Measurements from ENCODE around the gene TSLP. TPM values are rescaled to one million over a fixed set of nuclear protein-coding genes. Genes with fewer than 3 reads are reported as not detected.
A peak's percentile ranks its signal among the peaks of the same experiment; 100 is the strongest.

TSLP gene
- total RNA-seq, 2 experiments from 2014 or later = 0.65 to 1.0 TPM

DNA sequence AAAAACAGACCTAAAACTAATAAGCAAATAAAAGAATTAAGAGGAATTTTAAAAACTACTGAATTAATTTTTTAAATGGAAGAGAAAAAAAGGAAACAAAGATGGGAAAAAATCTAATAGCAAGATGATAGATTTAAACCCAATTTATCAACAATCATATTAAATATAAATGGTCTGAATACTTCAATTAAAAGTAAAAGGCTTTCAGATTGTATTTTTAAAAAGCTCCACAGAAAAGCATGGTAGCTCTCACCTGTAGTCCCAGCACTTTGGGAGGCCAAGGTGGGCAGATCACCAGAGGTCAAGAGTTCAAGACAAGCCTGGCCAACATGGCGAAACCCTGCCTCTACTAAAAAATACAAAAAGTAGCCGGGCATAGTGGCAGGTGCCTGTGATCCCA, 11.3 kb upstream of the TSLP start:
- no peak for TF ChIP-seq CTCF (IDR thresholded peaks at IDR 0.05)
- Mint-ChIP-seq H3K9me3 (no peaks in the 10 kb centered on the region), H3K27ac (no peak overlapping the region), H3K36me3 (ENCODE audit: low read depth) (no peaks in the 10 kb centered on the region), H3K4me3 (no peak overlapping the region), H3K27me3 (peaks cover 32% of the 10 kb centered on the region), H3K4me1 (ENCODE audit: low read depth) (no peaks in the 10 kb centered on the region)
- intact Hi-C loops (cut with micrococcal nuclease) = no loop called here
- ATAC-seq = no peak
- CTCF ChIA-PET = no interaction called here
- no peak for DNase-seq
- POLR2A ChIA-PET = no interaction called here

DNA sequence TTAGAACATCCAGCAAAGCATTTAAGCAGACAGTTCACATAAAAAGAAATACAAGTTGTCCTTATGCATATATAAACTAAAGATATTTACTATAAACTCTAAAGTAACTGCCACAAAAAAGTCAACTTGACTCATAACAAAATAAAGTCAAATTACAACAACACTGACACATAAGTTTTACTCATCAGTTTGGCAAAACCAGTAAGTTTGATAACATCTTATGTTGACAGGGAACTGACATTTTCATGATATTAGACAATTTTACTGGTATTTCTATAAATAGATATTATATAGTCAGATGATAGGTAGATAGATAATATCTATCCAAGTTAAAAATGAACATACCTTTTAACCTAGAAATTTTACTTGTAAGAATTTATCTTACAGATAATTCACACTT, 9.9 kb upstream of the TSLP start:
- TF ChIP-seq CTCF (IDR thresholded peaks at IDR 0.05) = no peak
- CTCF ChIA-PET = no interaction called here
- Mint-ChIP-seq H3K4me1 (ENCODE audit: low read depth) (no peaks in the 10 kb centered on the region), H3K4me3 (no peak overlapping the region), H3K9me3 (no peaks in the 10 kb centered on the region), H3K36me3 (ENCODE audit: low read depth) (no peaks in the 10 kb centered on the region), H3K27ac (no peak overlapping the region), H3K27me3 (peaks cover 34% of the 10 kb centered on the region)
- DNase-seq (no peak), ATAC-seq (no peak)
- POLR2A ChIA-PET = no interaction called here
- intact Hi-C loops (cut with micrococcal nuclease) = no loop called here

- no peak for TF ChIP-seq CTCF (IDR thresholded peaks at IDR 0.05)
- Mint-ChIP-seq H3K4me1 (ENCODE audit: low read depth) (no peaks in the 10 kb centered on the region), H3K27ac (no peak overlapping the region), H3K9me3 (no peaks in the 10 kb centered on the region), H3K4me3 (no peak overlapping the region), H3K27me3 (peaks cover 42% of the 10 kb centered on the region), H3K36me3 (ENCODE audit: low read depth) (no peaks in the 10 kb centered on the region)
- DNase-seq (peak; percentile 18), ATAC-seq (peak; percentile 45)
- intact Hi-C loops (cut with micrococcal nuclease) = no loop called here
- ChIA-PET CTCF (interaction anchor here (1.6 kb wide), 1 partner anchor 307 kb away, joined by 4 read pairs; no protein-coding TSS in a partner anchor), POLR2A (interaction anchor here (1.4 kb wide), 1 partner anchor 19 kb away, joined by 4 read pairs; no protein-coding TSS in a partner anchor)
These were observed 7.7 kb upstream of the TSLP start for GRCh38 chr5:111063709-111064322.

DNA sequence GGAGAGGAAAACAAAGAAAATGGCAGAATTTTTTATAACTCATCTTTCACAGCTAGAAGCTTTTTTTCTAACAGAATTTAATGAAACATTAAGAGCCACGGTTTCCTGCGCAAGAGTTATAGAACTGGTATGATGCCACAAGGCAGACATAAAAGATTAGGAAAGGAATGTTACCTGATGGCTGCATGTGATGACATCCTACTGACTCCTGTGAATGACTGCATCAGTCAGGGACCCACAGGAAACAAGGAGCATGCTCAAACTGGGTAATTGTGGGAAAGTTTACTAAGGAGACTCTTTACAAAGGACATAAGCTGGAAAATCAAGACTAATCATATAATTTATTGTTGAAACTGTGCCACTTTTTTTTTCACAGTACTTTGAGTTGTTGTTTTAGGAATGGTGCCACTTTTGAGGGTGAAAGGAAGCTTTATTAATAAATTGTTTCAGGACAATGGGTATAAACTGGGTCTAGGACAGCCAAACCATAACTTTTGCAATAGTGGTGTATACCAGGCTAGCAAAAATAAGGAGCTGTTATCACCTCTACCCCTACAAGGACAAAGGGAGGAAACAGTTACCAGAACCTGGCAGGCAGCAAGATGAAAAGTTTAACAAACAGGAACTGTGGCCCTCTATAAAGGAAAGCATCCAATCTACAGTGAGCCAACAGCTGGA, 5.1 kb upstream of the TSLP start:
- no peak overlapping the region for H3K4me3 Mint-ChIP-seq
- intact Hi-C loops (cut with micrococcal nuclease) = no loop called here
- H3K27ac Mint-ChIP-seq = no peak overlapping the region
- H3K27me3 Mint-ChIP-seq = peaks cover 64% of the 10 kb centered on the region
- H3K36me3 Mint-ChIP-seq (ENCODE audit: low read depth) = no peaks in the 10 kb centered on the region
- no peak for DNase-seq
- ChIA-PET CTCF (interaction anchor here (1.5 kb wide), 1 partner anchor 309 kb away, joined by 6 read pairs; no protein-coding TSS in a partner anchor), POLR2A (no interaction called here)
- no peak for TF ChIP-seq CTCF (IDR thresholded peaks at IDR 0.05)
- peaks cover 9% of the 10 kb centered on the region for H3K4me1 Mint-ChIP-seq (ENCODE audit: low read depth)
- no peaks in the 10 kb centered on the region for H3K9me3 Mint-ChIP-seq
- no peak for ATAC-seq

- no peak for TF ChIP-seq CTCF (IDR thresholded peaks at IDR 0.05)
- DNase-seq = no peak
- Mint-ChIP-seq H3K27me3 (peaks cover 81% of the 10 kb centered on the region), H3K27ac (no peak overlapping the region), H3K4me3 (no peak overlapping the region), H3K36me3 (ENCODE audit: low read depth) (no peaks in the 10 kb centered on the region), H3K9me3 (no peaks in the 10 kb centered on the region), H3K4me1 (ENCODE audit: low read depth) (peaks cover 10% of the 10 kb centered on the region)
- ChIA-PET CTCF (interaction anchor here (0.8 kb wide), 1 partner anchor 23 kb away, joined by 3 read pairs; no protein-coding TSS in a partner anchor), POLR2A (interaction anchor here (0.8 to 1.8 kb wide), 2 partner anchors 23 to 40 kb away, joined by 3 to 5 read pairs; no protein-coding TSS in a partner anchor)
- ATAC-seq = no peak
- intact Hi-C loops (cut with micrococcal nuclease) = no loop called here
These were observed 3.3 kb upstream of the TSLP start for GRCh38 chr5:111068213-111068612.

Measured in activated CD8-positive, alpha-beta T cell treated with anti-CD3 and anti-CD28 coated beads for 36 hours (primary cell).